B cell (primary cell): ENCODE results near the gene C12orf60. TPM values are rescaled to one million over a fixed set of nuclear protein-coding genes. Genes with fewer than 3 reads are reported as not detected.

Experiments
- ATAC-seq: fragments of 200-7000 bp; cut with Tn5 transposase; one replicate; pipeline ENCODE4 v1.10.0; 2021; ENCODE audit warnings: low read depth, mild to moderate bottlenecking, moderate number of reproducible peaks, moderate library complexity
- CTCF ChIA-PET: fragments of 350-600 bp; sonication (Branson Sonifier 250); formaldehyde crosslinking; loops from one replicate; lab custom pipeline; 2021; ENCODE audit warnings: antibody characterized with exemption, inconsistent platforms; lab: Charles Lee
- POLR2A ChIA-PET: fragments of 350-600 bp; sonication (Branson Sonifier 250); formaldehyde crosslinking; loops from one replicate; lab custom pipeline; 2021; ENCODE audit warnings: antibody characterized with exemption; lab: Charles Lee
- DNase-seq: peaks from one replicate; pipeline ENCODE4 v3.0.0; 2013
- H2AFZ ChIP-seq: 2 replicates; pipeline ENCODE4 v1.6.1; 2012; ENCODE audit warnings: mild to moderate bottlenecking, low read depth, low read length; ENCODE audit not compliant: insufficient read depth, poor library complexity, severe bottlenecking
- H3K27ac ChIP-seq, 2 donors: 1 replicate in 1 of 2; 2 replicates in 1 of 2; pipeline ENCODE4 v1.5.1; 2012 to 2013; ENCODE audit warnings: low read length in 2 of 2, mild to moderate bottlenecking in 2 of 2, moderate library complexity in 1 of 2
- H3K27me3 ChIP-seq, 4 experiments: fragments of 200-600 bp in 1 of 4; sonication (generic) in 1 of 4; replicated peaks in 1 of 4; 1 replicate in 2 of 4; 2 replicates in 2 of 4; pipeline versions ENCODE4 v1.6.1 to v1.7.0; 2013 to 2016; ENCODE audit warnings: low read length in 3 of 4, mild to moderate bottlenecking in 2 of 4, mixed read lengths in 1 of 4, moderate library complexity in 1 of 4; ENCODE audit not compliant: insufficient read depth in 4 of 4, control insufficient read depth in 3 of 4; ENCODE audit errors: control extremely low read depth in 1 of 4
- H3K36me3 ChIP-seq, 2 experiments: replicated peaks in 1 of 2; 1 replicate in 1 of 2; 2 replicates in 1 of 2; pipeline versions ENCODE4 v1.6.1 to v1.7.1; 2013; ENCODE audit warnings: low read length in 1 of 2; ENCODE audit not compliant: insufficient read depth in 2 of 2, control insufficient read depth in 1 of 2; ENCODE audit errors: control extremely low read depth in 1 of 2, extremely low read depth in 1 of 2
- H3K4me1 ChIP-seq, 2 donors: fragments of 200-600 bp in 1 of 2; sonication (generic) in 1 of 2; 1 replicate in 1 of 2; 2 replicates in 1 of 2; pipeline versions ENCODE4 v1.5.1 to v1.6.1; 2013 to 2017; ENCODE audit warnings: low read length in 2 of 2; ENCODE audit not compliant: control insufficient read depth in 2 of 2, insufficient read depth in 2 of 2
- H3K4me2 ChIP-seq: replicated peaks from 2 replicates; pipeline ENCODE3; 2012; ENCODE audit warnings: mild to moderate bottlenecking, low read depth, low read length; ENCODE audit not compliant: poor library complexity, severe bottlenecking
- H3K4me3 ChIP-seq, 5 experiments: fragments of 200-600 bp in 1 of 5; sonication (generic) in 1 of 5; 1 replicate in 3 of 5; 2 replicates in 2 of 5; pipeline versions ENCODE4 v1.5.1 to v1.7.0; 2011 to 2016; ENCODE audit warnings: low read length in 4 of 5, mild to moderate bottlenecking in 4 of 5, low read depth in 2 of 5, control low read depth in 1 of 5, moderate library complexity in 1 of 5; ENCODE audit not compliant: insufficient read depth in 1 of 5; ENCODE audit errors: control extremely low read depth in 1 of 5, extremely low read depth in 1 of 5
- H3K79me2 ChIP-seq: fragments of 200-600 bp; sonication (generic); one replicate; pipeline ENCODE4 v1.6.0; 2016; ENCODE audit warnings: low read length; ENCODE audit not compliant: control insufficient read depth, insufficient read depth
- H3K9ac ChIP-seq: fragments of 200-600 bp; sonication (generic); 2 replicates; pipeline ENCODE4 v1.6.1; 2017; ENCODE audit warnings: mild to moderate bottlenecking, low read length, moderate library complexity
- H3K9me3 ChIP-seq, 3 donors: one replicate each; pipeline versions ENCODE4 v1.6.1 to v1.7.1; 2013; ENCODE audit warnings: low read length in 2 of 3; ENCODE audit not compliant: control insufficient read depth in 2 of 3, insufficient read depth in 1 of 3; ENCODE audit errors: control extremely low read depth in 1 of 3
- H4K20me1 ChIP-seq: 2 replicates; pipeline ENCODE4 v1.6.0; 2012; ENCODE audit warnings: mild to moderate bottlenecking, low read length; ENCODE audit not compliant: insufficient read depth, control insufficient read depth, poor library complexity, severe bottlenecking
- H3K27ac Mint-ChIP-seq: one replicate; pipeline ENCODE4 v1.8.0; 2021; ENCODE audit warnings: mixed read lengths
- H3K27me3 Mint-ChIP-seq: one replicate; pipeline ENCODE4 v1.8.0; 2021; ENCODE audit warnings: mixed read lengths
- H3K4me1 Mint-ChIP-seq: one replicate; pipeline ENCODE4 v1.8.0; 2021; ENCODE audit warnings: mixed read lengths
- H3K4me3 Mint-ChIP-seq: one replicate; pipeline ENCODE4 v1.8.0; 2021; ENCODE audit warnings: mixed read lengths
- H3K9me3 Mint-ChIP-seq: one replicate; pipeline ENCODE4 v1.8.0; 2022; ENCODE audit warnings: mixed read lengths; ENCODE audit not compliant: insufficient read depth
- CTCF ChIP-seq: fragments of 200-600 bp; IDR thresholded peaks from one replicate; pipeline ENCODE4 v1.8.0; 2022; ENCODE audit warnings: antibody characterized with exemption, mild to moderate bottlenecking
- EZH2 ChIP-seq: IDR thresholded peaks from 2 replicates; pipeline ENCODE4 v1.6.1; 2012; ENCODE audit warnings: borderline replicate concordance, low read depth, mild to moderate bottlenecking, moderate library complexity, low read length; ENCODE audit not compliant: insufficient read depth, poor library complexity, severe bottlenecking
- WGBS: methylation state at CpG from one replicate; pipeline ENCODE4 v1.1.5; 2013; ENCODE audit warnings: missing lambda C conversion rate; ENCODE audit not compliant: insufficient coverage; 5-methylcytosine and 5-hydroxymethylcytosine counted together
- intact Hi-C: fragments of 100-400 bp; cut with micrococcal nuclease; formaldehyde crosslinking; loops from one replicate; pipeline ENCODE4 v1.10.0; 2022
- polyA plus RNA-seq: library from polyadenylated mRNA; depleted of rRNA; stranded (reverse); fragments of >200 nt; gene quantifications from 2 replicates; pipeline ENCODE4 v1.2.3, GENCODE V29; 2012
- total RNA-seq, 2 donors: library from RNA; stranded (reverse); fragments of 120-200 nt in 1 of 2; gene quantifications; 1 replicate in 1 of 2; 2 replicates in 1 of 2; pipeline versions ENCODE4 v1.2.3 to v1.2.4, GENCODE V29; 2013 to 2022

C12orf60 gene
- total and polyA plus RNA-seq, 2 donors (not counting 1 experiment from before 2014, with no cell fraction given): 0.25 to 1.2 TPM

GRCh38 chr12:14781563-14781962, 21.9 kb upstream of the C12orf60 start:
- intact Hi-C loops: no loop called here
- DNase-seq (no peak), ATAC-seq (no peak)
- Mint-ChIP-seq H3K27ac (no peak overlapping the region), H3K4me3 (no peak overlapping the region), H3K4me1 (peaks cover 2% of the 10 kb centered on the region), H3K27me3 (no peaks in the 10 kb centered on the region), H3K9me3 (no peaks in the 10 kb centered on the region)
- H2AFZ ChIP-seq: no peak overlapping the region
- H3K27ac ChIP-seq: no peak overlapping the region
- no peak overlapping the region for H3K4me2 ChIP-seq
- H3K36me3 ChIP-seq: peaks cover 7 to 11% of the 10 kb centered on the region in 2 experiments
- TF ChIP-seq CTCF (no peak), EZH2 (no peak)
- H3K9me3 ChIP-seq: no peaks in the 10 kb centered on the region
- no peaks in the 10 kb centered on the region for H4K20me1 ChIP-seq
- WGBS: 100% methylated on average over 1 of the region's 2 CpGs
- CTCF ChIA-PET: interaction anchor here (1.1 to 1.3 kb wide), 3 partner anchors 11 to 22 kb away, joined by 3 to 7 read pairs (median 4); partner anchors contain the start of genes C12orf60 and WBP11
- H3K27me3 ChIP-seq: no peaks in the 10 kb centered on the region
- no peak overlapping the region for H3K4me3 ChIP-seq
- H3K9ac ChIP-seq: no peak overlapping the region
- no peaks in the 10 kb centered on the region for H3K4me1 ChIP-seq
- H3K79me2 ChIP-seq: no peaks in the 10 kb centered on the region
- POLR2A ChIA-PET: no interaction called here

- H3K27ac Mint-ChIP-seq: no peak overlapping the region
- H3K4me1 Mint-ChIP-seq: peaks cover 2% of the 10 kb centered on the region
- no peaks in the 10 kb centered on the region for H3K4me1 ChIP-seq
- TF ChIP-seq EZH2 (no peak), CTCF (no peak)
- H3K27me3 ChIP-seq: no peaks in the 10 kb centered on the region
- H3K79me2 ChIP-seq: no peaks in the 10 kb centered on the region
- H3K4me2 ChIP-seq: no peak overlapping the region
- no peaks in the 10 kb centered on the region for H4K20me1 ChIP-seq
- no peak overlapping the region for H2AFZ ChIP-seq
- no peaks in the 10 kb centered on the region for H3K9me3 ChIP-seq
- intact Hi-C loops: no loop called here
- POLR2A ChIA-PET: interaction anchor here (0.6 kb wide), 1 partner anchor 12 kb away, joined by 3 read pairs; a partner anchor contains a TSS
- peaks cover 13 to 23% of the 10 kb centered on the region in 2 experiments for H3K36me3 ChIP-seq
- ATAC-seq: no peak
- CTCF ChIA-PET: interaction anchor here (1.1 kb wide), 1 partner anchor 21 kb away, joined by 7 read pairs; the partner anchor contains the start of genes C12orf60 and WBP11
- no peaks in the 10 kb centered on the region for H3K27me3 Mint-ChIP-seq
- DNase-seq: no peak
- no peak overlapping the region for H3K4me3 ChIP-seq
- no peaks in the 10 kb centered on the region for H3K9me3 Mint-ChIP-seq
- H3K27ac ChIP-seq: no peak overlapping the region
- H3K9ac ChIP-seq: no peak overlapping the region
- no peak overlapping the region for H3K4me3 Mint-ChIP-seq
These were observed 20.7 kb upstream of the C12orf60 start for GRCh38 chr12:14782756-14783155.
